Epithelial cell of alveolus of lung (primary cell): ENCODE results near the gene MS4A5. TPM values are rescaled to one million over a fixed set of nuclear protein-coding genes. Genes with fewer than 3 reads are reported as not detected.

Experiments used
- total RNA-seq: library from RNA; depleted of rRNA; stranded (reverse); fragments of >200 nt; gene quantifications from 2 replicates; pipeline ENCODE4 v1.2.1, GENCODE V29; 2015

Gene MS4A5
- not detected in 2 replicates for total RNA-seq

DNA sequence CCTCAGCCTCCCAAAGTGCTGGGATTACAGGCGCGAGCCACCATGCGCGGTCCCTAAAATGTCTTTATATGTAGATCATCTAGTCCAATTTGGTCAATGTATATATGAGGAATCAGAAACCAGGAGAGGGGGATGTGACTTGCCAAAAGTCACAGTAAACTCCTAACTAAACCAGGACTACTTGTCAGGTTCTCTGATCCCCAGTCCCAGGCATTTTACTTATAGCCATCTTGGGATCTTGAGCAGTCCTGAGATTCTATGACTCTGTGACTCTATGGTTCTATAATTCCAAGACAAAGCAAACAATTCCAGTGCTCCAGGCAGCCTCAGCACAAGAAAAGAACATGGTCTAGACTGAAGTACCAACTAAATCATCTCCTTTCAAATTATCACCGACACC, at the start of gene MS4A5:
Gene MS4A5, plus strand, starts transcription at position 301 of the 400 bp plus-strand sequence. CDS start 103 bp downstream, outside the sequence.

DNA sequence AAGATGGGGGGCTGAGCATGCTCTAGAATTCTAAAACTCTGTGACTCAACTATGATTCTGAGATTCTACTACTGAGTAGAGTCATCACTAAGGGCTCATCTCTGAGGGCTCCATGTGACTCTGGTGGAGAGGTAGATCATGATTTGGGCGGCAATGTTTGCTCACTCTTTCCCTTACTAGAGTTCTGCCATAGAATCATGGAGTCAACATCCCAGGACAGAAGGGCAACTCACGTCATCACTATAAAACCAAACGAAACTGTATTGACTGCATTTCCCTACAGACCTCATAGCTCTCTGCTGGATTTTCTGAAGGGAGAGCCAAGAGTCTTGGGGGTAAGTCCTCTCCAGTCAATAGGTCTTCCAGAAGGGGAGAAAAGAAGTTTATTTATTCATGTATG, 33.0 kb upstream of the MS4A5 start, which contains the start of gene MS4A14:
Gene MS4A14, plus strand, starts transcription at position 78 of the 400 bp plus-strand sequence. Its CDS starts 120 bp downstream, at position 198.

GRCh38 chr11:60455531-60456042, 26.2 kb downstream of the MS4A5 start, which contains the start of gene MS4A1:
MS4A1 (plus strand) TSS chr11:60455847; CDS start chr11:60462375, 6,528 bp downstream.

GRCh38 chr11:60492488-60493009, 63.2 kb downstream of the MS4A5 start, which contains the start of gene MS4A12:
MS4A12 (plus strand) TSS chr11:60492778; CDS start chr11:60497319, 4,541 bp downstream.

Other genes with a start within 250 kb of the MS4A5 start
- not detected in 2 replicates for gene MS4A6A, start 246.5 kb upstream of the MS4A5 start, total RNA-seq
- gene MS4A4E, start 186.4 kb upstream of the MS4A5 start, total RNA-seq: not detected in 2 replicates
- 10.5 TPM in 1 of 2 replicates, not detected in the other for gene MS4A4A, start 148.9 kb upstream of the MS4A5 start, total RNA-seq
- not detected in 2 replicates for gene MS4A6E, start 102.3 kb upstream of the MS4A5 start, total RNA-seq
- gene MS4A7, start 51.0 kb upstream of the MS4A5 start, total RNA-seq: not detected in 2 replicates
- not detected in 2 replicates for gene MS4A14, start 33.1 kb upstream of the MS4A5 start, total RNA-seq
- gene MS4A1, start 26.3 kb downstream of the MS4A5 start, total RNA-seq: not detected in 2 replicates
- not detected in 2 replicates for gene MS4A12, start 63.2 kb downstream of the MS4A5 start, total RNA-seq
- not detected in 2 replicates for gene MS4A13, start 85.8 kb downstream of the MS4A5 start, total RNA-seq